HG03442 (cell line): Measurements from ENCODE around the gene SLC26A1.

Experiments used
- ATAC-seq: cut with Tn5 transposase; IDR thresholded peaks from one replicate; pipeline ENCODE4 v1.9.1; 2021; ENCODE audit warnings: mild to moderate bottlenecking, moderate library complexity; ENCODE audit not compliant: unreplicated experiment

SLC26A1 gene

GRCh38 chr4:966266-967112, 26.7 kb downstream of the SLC26A1 start:
- ATAC-seq, result no peak

GRCh38 chr4:965766-966134, 27.5 kb downstream of the SLC26A1 start:
- no peak for ATAC-seq

- ATAC-seq, result no peak
Observed at GRCh38 chr4:965048-965765, 28.0 kb downstream of the SLC26A1 start.

GRCh38 chr4:964346-965025, 28.7 kb downstream of the SLC26A1 start:
- no peak for ATAC-seq

- no peak for ATAC-seq
Observed at GRCh38 chr4:963276-964225, 29.7 kb downstream of the SLC26A1 start.

GRCh38 chr4:962231-963208, 30.7 kb downstream of the SLC26A1 start:
- ATAC-seq, result no peak

GRCh38 chr4:961351-962230, 31.6 kb downstream of the SLC26A1 start:
- no peak for ATAC-seq

- no peak for ATAC-seq
Observed at GRCh38 chr4:960636-961350, 32.4 kb downstream of the SLC26A1 start.

GRCh38 chr4:960140-960635, 33.0 kb downstream of the SLC26A1 start:
- ATAC-seq, result no peak

GRCh38 chr4:959338-960139, 33.7 kb downstream of the SLC26A1 start:
- ATAC-seq, result no peak

GRCh38 chr4:958696-959337, 34.4 kb downstream of the SLC26A1 start:
- no peak for ATAC-seq

- ATAC-seq, result no peak
Observed at GRCh38 chr4:958314-958665, 34.9 kb downstream of the SLC26A1 start.

- no peak for ATAC-seq
Observed at GRCh38 chr4:957581-958313, 35.5 kb downstream of the SLC26A1 start.

- no peak for ATAC-seq
Observed at GRCh38 chr4:957231-957580, 36.0 kb downstream of the SLC26A1 start.

- ATAC-seq, result no peak
Observed at GRCh38 chr4:956531-957230, 36.5 kb downstream of the SLC26A1 start.
